ENCODE measurements around the gene TECR. TPM values are rescaled to one million over a fixed set of nuclear protein-coding genes. Genes with fewer than 3 reads are reported as not detected.
"Not testable (repeated sequence)": the region's sequence is repeated elsewhere in the genome, so short reads cannot be mapped to it uniquely, and the experiment has no call there.

TECR gene
- total RNA-seq, 4 donors from 2014 or later = 75.5 to 126 (median 99.0) TPM

GRCh38 chr19:14595558-14595957 lies 66.2 kb downstream of the TECR start:
- H3K27ac ChIP-seq = no peak overlapping the region
- H3K4me3 ChIP-seq (replicated peaks in 1 of 3) = no peak overlapping the region
- no peaks in the 10 kb centered on the region for H3K27me3 ChIP-seq
- TF ChIP-seq POLR2A (IDR thresholded peaks at IDR 0.05) (no peak), CTCF (IDR thresholded peaks at IDR 0.05) (no peak)
- H3K36me3 ChIP-seq = no peaks in the 10 kb centered on the region
- no peaks in the 10 kb centered on the region for H3K4me1 ChIP-seq
- 87 to 88% methylated on average over 3 of the region's 3 CpGs for WGBS, 2 donors
- intact Hi-C loops (cut with DNase I) = no loop called here
- no peak for DNase-seq
- no peaks in the 10 kb centered on the region for H3K9me3 ChIP-seq

DNA sequence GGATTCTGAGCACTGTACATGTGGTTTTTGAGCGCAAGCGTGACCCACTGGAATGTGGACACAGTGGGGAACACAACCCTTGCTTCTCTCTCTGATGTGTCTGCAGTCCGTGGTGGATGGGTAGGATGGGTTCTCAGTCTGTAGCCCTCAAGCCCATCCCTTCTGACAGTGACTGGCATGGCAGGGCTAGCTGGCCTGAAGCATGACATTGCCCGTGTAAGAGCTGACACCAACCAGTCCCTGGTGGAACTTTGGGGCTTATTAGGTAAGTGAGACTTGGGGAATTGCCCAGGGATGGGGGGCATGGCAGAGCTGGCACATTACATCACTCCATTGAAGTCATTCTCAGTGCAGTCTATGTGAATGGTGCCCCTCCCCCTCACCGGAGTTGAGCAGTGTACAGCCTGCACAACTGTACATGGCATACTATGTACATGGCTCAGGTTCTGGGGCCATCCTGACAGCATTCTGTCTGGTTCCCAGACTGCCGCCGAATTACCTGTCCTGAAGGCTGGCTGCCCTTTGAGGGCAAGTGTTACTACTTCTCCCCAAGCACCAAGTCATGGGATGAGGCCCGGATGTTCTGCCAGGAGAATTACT lies 70.3 kb downstream of the TECR start:
- H3K4me1 ChIP-seq = no peaks in the 10 kb centered on the region
- no peaks in the 10 kb centered on the region for H3K36me3 ChIP-seq
- no peak for DNase-seq
- TF ChIP-seq CTCF (IDR thresholded peaks at IDR 0.05) (no peak), POLR2A (IDR thresholded peaks at IDR 0.05) (no peak)
- intact Hi-C loops (cut with DNase I) = no loop called here
- H3K9me3 ChIP-seq = no peaks in the 10 kb centered on the region
- no peaks in the 10 kb centered on the region for H3K27me3 ChIP-seq
- 84 to 91% methylated on average over 8 of the region's 8 CpGs for WGBS, 2 donors
- no peak overlapping the region for H3K27ac ChIP-seq
- no peak overlapping the region for H3K4me3 ChIP-seq (replicated peaks in 1 of 3)

DNA sequence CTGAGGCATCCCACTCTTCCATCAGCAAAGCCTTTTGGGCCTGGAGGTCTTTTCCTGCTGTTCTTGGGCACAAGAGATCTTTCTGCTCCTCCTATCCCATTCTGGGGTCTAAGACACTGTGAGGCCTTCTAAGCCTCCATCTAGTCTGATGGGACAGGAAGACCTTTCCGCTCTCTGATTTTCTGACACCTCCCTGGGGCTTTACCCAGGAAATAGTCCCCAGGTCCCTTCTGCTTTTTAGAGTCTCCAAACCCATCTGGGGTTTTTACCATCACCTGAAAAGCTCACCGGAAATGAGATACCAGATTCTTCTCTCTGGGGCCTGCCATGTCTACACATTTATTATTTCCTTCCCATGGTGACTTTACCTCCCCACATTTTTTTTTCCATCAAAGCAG lies 74.6 kb downstream of the TECR start:
- TF ChIP-seq CTCF (IDR thresholded peaks at IDR 0.05) = no peak
- no peak for TF ChIP-seq POLR2A (IDR thresholded peaks at IDR 0.05)
- Histone ChIP-seq H3K4me3 (replicated peaks in 1 of 3) (no peak overlapping the region), H3K27me3 (no peaks in the 10 kb centered on the region), H3K36me3 (no peaks in the 10 kb centered on the region), H3K9me3 (no peaks in the 10 kb centered on the region), H3K4me1 (no peaks in the 10 kb centered on the region), H3K27ac (no peak overlapping the region)
- 83 to 89% methylated on average over 2 of the region's 2 CpGs for WGBS, 2 donors
- intact Hi-C loops (cut with DNase I) = no loop called here
- no peak for DNase-seq

DNA sequence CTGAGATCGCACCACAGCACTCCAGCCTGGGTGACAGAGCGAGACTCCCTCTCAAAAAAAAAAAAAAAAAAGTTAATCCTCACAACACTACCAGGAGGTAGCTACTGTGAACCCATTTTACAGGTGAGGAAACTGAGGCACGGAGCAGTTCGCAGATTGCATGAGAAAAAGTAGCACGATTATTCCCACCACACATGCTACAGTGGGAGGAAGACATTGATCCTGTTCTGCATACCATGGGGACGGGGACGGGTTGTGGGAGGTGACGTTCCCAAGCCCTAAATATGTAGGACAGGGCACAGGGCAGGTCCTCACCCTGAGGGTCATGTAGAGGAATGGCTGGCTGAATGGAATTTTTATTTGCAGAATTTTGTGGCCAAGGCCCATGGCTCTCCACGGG lies 77.2 kb downstream of the TECR start:
- no peak for DNase-seq
- no peaks in the 10 kb centered on the region for H3K4me1 ChIP-seq
- H3K4me3 ChIP-seq (replicated peaks in 1 of 3) = no peak overlapping the region
- no peak overlapping the region for H3K27ac ChIP-seq
- intact Hi-C loops (cut with DNase I) = no loop called here
- no peaks in the 10 kb centered on the region for H3K9me3 ChIP-seq
- H3K36me3 ChIP-seq = no peaks in the 10 kb centered on the region
- WGBS, 2 donors = 74 to 78% methylated on average over 9 of the region's 9 CpGs
- no peaks in the 10 kb centered on the region for H3K27me3 ChIP-seq
- TF ChIP-seq POLR2A (IDR thresholded peaks at IDR 0.05) = no peak

DNA sequence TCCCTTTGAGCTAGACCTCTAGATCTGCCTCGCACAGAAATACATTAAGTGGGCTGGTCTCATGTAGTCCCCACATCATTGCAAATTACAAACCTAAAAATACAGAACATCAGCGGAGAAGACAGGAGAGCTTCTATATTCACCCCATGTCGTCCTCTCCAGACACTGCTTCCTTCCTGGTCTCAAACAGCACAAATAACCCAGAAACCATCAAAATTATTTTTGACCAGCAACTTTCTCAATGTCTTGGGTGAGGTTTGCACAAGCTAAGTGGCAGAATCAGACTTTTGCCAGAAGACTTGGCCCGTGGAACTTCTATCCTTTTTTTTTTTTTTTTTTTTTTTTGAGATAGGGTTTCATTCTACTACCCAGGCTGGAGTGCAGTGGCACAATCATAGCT lies 81.7 kb downstream of the TECR start:
- no peak overlapping the region for H3K27ac ChIP-seq
- intact Hi-C loops (cut with DNase I) = no loop called here
- DNase-seq = no peak
- no peaks in the 10 kb centered on the region for H3K9me3 ChIP-seq
- TF ChIP-seq POLR2A (IDR thresholded peaks at IDR 0.05) (no peak), CTCF (IDR thresholded peaks at IDR 0.05) (no peak)
- H3K36me3 ChIP-seq = no peaks in the 10 kb centered on the region
- WGBS, 2 donors = 62% methylated on average over 4 of the region's 4 CpGs
- H3K4me3 ChIP-seq (replicated peaks in 1 of 3) = no peak overlapping the region
- no peaks in the 10 kb centered on the region for H3K27me3 ChIP-seq
- H3K4me1 ChIP-seq = no peaks in the 10 kb centered on the region

DNA sequence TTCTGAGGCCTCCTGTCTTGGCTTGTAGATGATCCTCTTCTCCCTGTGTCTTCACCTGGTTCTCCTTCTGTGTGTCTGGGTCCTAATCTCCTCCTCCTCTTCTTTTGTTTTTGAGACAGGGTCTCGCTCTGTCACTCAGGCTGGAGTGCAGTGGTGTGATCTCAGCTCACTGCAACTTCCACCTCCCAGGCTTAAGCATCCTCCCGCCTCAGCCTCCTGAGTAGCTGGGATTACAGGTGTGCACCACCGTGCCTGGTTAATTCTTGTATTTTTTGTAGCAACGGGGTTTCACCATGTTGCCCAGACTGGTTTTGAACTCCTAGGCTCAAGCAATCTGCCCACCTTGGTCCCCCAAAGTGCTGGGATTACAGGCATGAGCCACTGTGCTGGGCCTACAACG lies 82.8 kb downstream of the TECR start:
- WGBS, 2 donors = 84 to 86% methylated on average over 5 of the region's 5 CpGs
- H3K27me3 ChIP-seq; H3K9me3 ChIP-seq; intact Hi-C loops (cut with DNase I); H3K4me1 ChIP-seq; H3K36me3 ChIP-seq; DNase-seq; H3K4me3 ChIP-seq (replicated peaks in 1 of 3); H3K27ac ChIP-seq: not testable (repeated sequence)

Data from thyroid gland (tissue), 4 donors.